Trophoblast cell (in vitro differentiated cells and primary cell): ENCODE results near the gene PLEKHA5.
"Not testable (repeated sequence)": the region's sequence is repeated elsewhere in the genome, so short reads cannot be mapped to it uniquely, and the experiment has no call there.

ENCODE experiments used
- DNase-seq, 2 donors: peaks; one replicate each; pipeline ENCODE4 v3.0.0-alpha.2; 2016
- H2AFZ ChIP-seq: 2 replicates; pipeline ENCODE4 v1.6.1; 2013; ENCODE audit warnings: low read length, moderate library complexity, mild to moderate bottlenecking; ENCODE audit not compliant: insufficient read depth, poor library complexity
- H2AK5ac ChIP-seq: 2 replicates; pipeline ENCODE4 v1.6.1; 2013; ENCODE audit warnings: mild to moderate bottlenecking, low read length
- H2BK120ac ChIP-seq: 2 replicates; pipeline ENCODE4 v1.6.1; 2013; ENCODE audit warnings: low read length, mild to moderate bottlenecking, moderate library complexity; ENCODE audit not compliant: insufficient read depth, poor library complexity
- H2BK12ac ChIP-seq: 2 replicates; pipeline ENCODE4 v1.6.1; 2013; ENCODE audit warnings: mild to moderate bottlenecking, low read length, moderate library complexity
- H2BK5ac ChIP-seq: 2 replicates; pipeline ENCODE4 v1.6.1; 2013; ENCODE audit warnings: low read length, low read depth, moderate library complexity, mild to moderate bottlenecking; ENCODE audit not compliant: poor library complexity
- H3K14ac ChIP-seq: 2 replicates; pipeline ENCODE4 v1.6.1; 2013; ENCODE audit warnings: mild to moderate bottlenecking, low read length
- H3K18ac ChIP-seq: 2 replicates; pipeline ENCODE4 v1.6.1; 2013; ENCODE audit warnings: mild to moderate bottlenecking, low read length
- H3K23ac ChIP-seq: 2 replicates; pipeline ENCODE4 v1.6.1; 2013; ENCODE audit warnings: low read length
- H3K27ac ChIP-seq: 2 replicates; pipeline ENCODE4 v1.5.1; 2013; ENCODE audit warnings: low read depth, mild to moderate bottlenecking, inconsistent platforms, low read length, moderate library complexity
- H3K27me3 ChIP-seq: 2 replicates; pipeline ENCODE4 v1.6.1; 2013; ENCODE audit warnings: inconsistent platforms, mild to moderate bottlenecking, low read length, moderate library complexity; ENCODE audit not compliant: insufficient read depth
- H3K36me3 ChIP-seq, 2 experiments: 1 replicate in 1 of 2; 2 replicates in 1 of 2; pipeline ENCODE4 v1.6.1; 2013; ENCODE audit warnings: low read length in 2 of 2, mild to moderate bottlenecking in 2 of 2, moderate library complexity in 1 of 2; ENCODE audit not compliant: insufficient read depth in 2 of 2, control insufficient read depth in 1 of 2
- H3K4ac ChIP-seq: 2 replicates; pipeline ENCODE4 v1.6.1; 2013; ENCODE audit warnings: low read depth, mild to moderate bottlenecking, low read length, moderate library complexity
- H3K4me1 ChIP-seq, 2 experiments: 1 replicate in 1 of 2; 2 replicates in 1 of 2; pipeline ENCODE4 v1.6.1; 2013; ENCODE audit warnings: low read length in 2 of 2, mild to moderate bottlenecking in 2 of 2, moderate library complexity in 1 of 2; ENCODE audit not compliant: insufficient read depth in 2 of 2, control insufficient read depth in 1 of 2
- H3K4me2 ChIP-seq: 2 replicates; pipeline ENCODE4 v1.6.1; 2013; ENCODE audit warnings: inconsistent platforms, mild to moderate bottlenecking, low read length, moderate library complexity
- H3K4me3 ChIP-seq: 2 replicates; pipeline ENCODE4 v1.5.1; 2013; ENCODE audit warnings: mild to moderate bottlenecking, low read depth, low read length, inconsistent platforms
- H3K79me1 ChIP-seq: one replicate; pipeline ENCODE4 v1.6.1; 2013; ENCODE audit warnings: low read length
- H3K79me2 ChIP-seq: 2 replicates; pipeline ENCODE4 v1.6.1; 2013; ENCODE audit warnings: low read length, mild to moderate bottlenecking; ENCODE audit not compliant: control insufficient read depth, insufficient read depth, poor library complexity
- H3K9ac ChIP-seq: 2 replicates; pipeline ENCODE4 v1.6.1; 2013; ENCODE audit warnings: mild to moderate bottlenecking, low read length
- H3K9me3 ChIP-seq: 2 replicates; pipeline ENCODE4 v1.6.1; 2013; ENCODE audit warnings: low read depth, mild to moderate bottlenecking, control low read depth, inconsistent platforms, low read length; ENCODE audit not compliant: insufficient read depth
- H4K12ac ChIP-seq: 2 replicates; pipeline ENCODE4 v1.6.1; 2013; ENCODE audit warnings: low read depth, mild to moderate bottlenecking, low read length, moderate library complexity
- H4K8ac ChIP-seq: 2 replicates; pipeline ENCODE4 v1.6.1; 2013; ENCODE audit warnings: low read depth, mild to moderate bottlenecking, low read length, moderate library complexity
- H4K91ac ChIP-seq: one replicate; pipeline ENCODE4 v1.6.1; 2013; ENCODE audit warnings: low read depth, mild to moderate bottlenecking, low read length, moderate library complexity
- WGBS: extraction: QIAGEN DNeasy Blood & Tissue Kit; methylation state at CpG from one replicate; pipeline ENCODE4 v1.1.7; 2013; ENCODE audit warnings: missing lambda C conversion rate; ENCODE audit not compliant: insufficient read length, insufficient coverage; ENCODE audit errors: extremely low coverage; 5-methylcytosine and 5-hydroxymethylcytosine counted together

PLEKHA5 gene

DNA sequence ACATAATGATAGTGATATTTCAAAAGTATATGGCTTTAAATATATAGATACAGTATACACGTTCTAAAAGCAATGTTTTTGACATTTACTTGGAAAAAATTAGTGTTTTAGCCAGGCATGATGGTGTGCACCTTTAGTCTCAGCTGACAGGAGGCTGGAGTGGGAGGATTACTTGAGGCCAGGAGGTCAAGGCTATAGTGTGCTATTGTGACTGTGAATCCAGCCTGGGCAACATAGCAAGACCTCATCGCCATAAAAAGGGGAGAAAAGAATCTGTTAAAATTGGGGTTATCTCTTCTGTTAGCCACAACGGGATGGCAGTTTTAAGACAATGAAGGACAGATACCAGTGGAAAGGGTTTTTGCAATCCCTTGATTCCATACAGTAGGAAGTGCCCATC is 95.2 kb downstream of the PLEKHA5 start:
- no peak overlapping the region for H2AFZ ChIP-seq
- no peak overlapping the region for H3K27ac ChIP-seq
- H3K14ac ChIP-seq: no peak overlapping the region
- H3K36me3 ChIP-seq: peaks cover 2% of the 10 kb centered on the region in 2 experiments
- H2BK12ac ChIP-seq: no peak overlapping the region
- H3K4ac ChIP-seq: no peak overlapping the region
- no peak overlapping the region for H4K12ac ChIP-seq
- H2BK5ac ChIP-seq: no peak overlapping the region
- no peak overlapping the region for H4K91ac ChIP-seq
- no peak for DNase-seq
- H3K9me3 ChIP-seq: peaks cover 2% of the 10 kb centered on the region
- H3K9ac ChIP-seq: no peak overlapping the region
- H2AK5ac ChIP-seq: no peak overlapping the region
- H3K4me1 ChIP-seq: no peaks in the 10 kb centered on the region
- H3K18ac ChIP-seq: no peak overlapping the region
- no peaks in the 10 kb centered on the region for H3K27me3 ChIP-seq
- no peak overlapping the region for H3K23ac ChIP-seq
- H3K4me3 ChIP-seq: no peak overlapping the region
- no peaks in the 10 kb centered on the region for H3K79me2 ChIP-seq
- no peak overlapping the region for H2BK120ac ChIP-seq
- no peak overlapping the region for H4K8ac ChIP-seq
- H3K79me1 ChIP-seq: no peaks in the 10 kb centered on the region
- H3K4me2 ChIP-seq: no peak overlapping the region
- no CpG with 5 or more reads among the region's 3 CpGs for WGBS

DNA sequence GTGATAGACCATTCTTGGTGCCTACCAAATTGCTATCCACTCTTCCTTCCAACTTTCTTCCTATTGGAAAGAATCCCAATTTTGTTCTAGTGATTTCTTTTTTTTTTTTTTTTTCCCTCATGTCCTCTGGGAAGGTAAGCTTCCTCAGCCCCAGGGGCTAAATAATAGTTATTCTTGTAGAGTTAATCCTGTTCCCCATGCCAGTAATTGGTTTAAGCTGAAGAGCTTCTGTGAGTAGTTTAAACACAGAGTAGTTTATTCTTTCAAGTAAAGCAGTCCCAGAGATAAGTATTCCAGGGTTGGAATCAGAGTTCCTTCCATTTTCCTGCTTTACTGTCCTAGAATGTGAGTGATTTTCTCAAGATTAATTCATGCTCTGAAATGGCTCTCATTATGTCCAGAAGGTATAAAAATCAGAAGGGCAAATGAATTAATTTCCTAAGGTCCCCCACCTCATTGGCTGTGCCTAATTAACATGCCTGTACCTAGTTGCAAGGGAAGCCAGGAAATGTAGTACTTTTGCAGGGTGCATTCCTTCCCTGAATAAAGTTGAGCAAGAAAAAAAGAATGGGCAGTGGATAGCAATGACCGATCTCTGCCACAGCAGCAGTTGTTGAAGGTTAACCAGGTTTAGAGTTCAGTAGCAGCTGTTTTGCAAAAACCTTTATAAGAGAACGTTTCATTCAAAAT is 97.8 kb downstream of the PLEKHA5 start:
- Histone ChIP-seq H2BK12ac (no peak overlapping the region), H2AK5ac (no peak overlapping the region), H3K36me3 (peaks cover 2 to 6% of the 10 kb centered on the region in 2 experiments), H3K27me3 (no peaks in the 10 kb centered on the region), H3K79me1 (no peaks in the 10 kb centered on the region), H4K12ac (no peak overlapping the region), H2BK5ac (no peak overlapping the region), H3K23ac (no peak overlapping the region), H3K18ac (no peak overlapping the region), H2BK120ac (no peak overlapping the region), H3K4me1 (no peaks in the 10 kb centered on the region), H4K8ac (no peak overlapping the region), H3K4me3 (no peak overlapping the region), H4K91ac (no peak overlapping the region), H3K4ac (no peak overlapping the region), H3K4me2 (no peak overlapping the region), H3K79me2 (no peaks in the 10 kb centered on the region), H3K9me3 (peaks cover 9% of the 10 kb centered on the region), H3K9ac (no peak overlapping the region), H3K27ac (no peak overlapping the region), H3K14ac (no peak overlapping the region), H2AFZ (no peak overlapping the region)
- WGBS: no CpG with 5 or more reads among the region's 2 CpGs
- DNase-seq: no peak

DNA sequence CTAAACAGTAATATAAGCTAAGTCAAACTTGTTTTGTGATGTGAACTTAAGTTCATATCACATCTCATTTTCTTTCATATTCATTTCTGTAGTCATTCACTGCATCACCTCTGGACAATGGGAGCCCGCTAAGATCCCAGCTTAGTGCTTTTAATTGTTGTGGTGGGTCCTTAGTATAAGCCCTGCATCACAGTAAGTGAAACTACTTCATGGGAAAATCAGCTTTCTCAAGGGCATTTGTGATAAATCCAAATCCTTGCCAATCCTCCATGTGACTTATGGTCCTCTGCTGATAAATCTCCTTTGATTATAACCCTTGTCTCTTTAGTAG is 98.3 kb downstream of the PLEKHA5 start:
- Histone ChIP-seq H3K14ac (no peak overlapping the region), H4K8ac (no peak overlapping the region), H3K18ac (no peak overlapping the region), H3K4me1 (no peaks in the 10 kb centered on the region), H3K23ac (no peak overlapping the region), H2AK5ac (no peak overlapping the region), H4K91ac (no peak overlapping the region), H3K79me1 (no peaks in the 10 kb centered on the region), H2BK5ac (no peak overlapping the region), H4K12ac (no peak overlapping the region), H2BK120ac (no peak overlapping the region), H3K4me2 (no peak overlapping the region), H3K27ac (no peak overlapping the region), H3K4me3 (no peak overlapping the region), H3K9ac (no peak overlapping the region), H3K36me3 (peaks cover 2 to 6% of the 10 kb centered on the region in 2 experiments), H2AFZ (no peak overlapping the region), H3K79me2 (no peaks in the 10 kb centered on the region), H3K4ac (no peak overlapping the region), H3K9me3 (peaks cover 9% of the 10 kb centered on the region), H3K27me3 (no peaks in the 10 kb centered on the region), H2BK12ac (no peak overlapping the region)
- no peak for DNase-seq
- WGBS: no CpG with 5 or more reads among the region's 1 CpG

DNA sequence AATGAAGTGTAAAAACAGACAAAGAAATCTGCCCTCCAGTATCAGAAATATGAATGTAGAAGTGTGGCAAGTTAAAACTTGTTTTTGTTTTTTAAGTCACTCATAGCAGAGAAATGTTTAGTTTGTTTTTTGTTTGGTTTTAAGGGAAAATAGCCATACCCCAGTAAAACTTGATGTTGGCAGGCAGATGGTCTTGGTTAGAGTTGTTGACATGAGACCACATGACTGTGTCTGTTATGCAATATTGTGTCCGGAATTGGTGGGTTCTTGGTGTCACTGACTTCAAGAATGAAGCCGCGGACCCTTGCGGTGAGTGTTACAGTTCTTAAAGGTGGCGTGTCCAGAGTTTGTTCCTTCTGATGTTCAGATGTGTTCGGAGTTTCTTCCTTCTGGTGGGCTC is 99.5 kb downstream of the PLEKHA5 start:
- H3K36me3 ChIP-seq, H3K4me2 ChIP-seq, DNase-seq, H3K4me1 ChIP-seq, H2BK12ac ChIP-seq, H3K4ac ChIP-seq, H3K14ac ChIP-seq, H3K79me2 ChIP-seq, H2AK5ac ChIP-seq, H3K27ac ChIP-seq, H3K4me3 ChIP-seq, H3K27me3 ChIP-seq, H3K79me1 ChIP-seq, H4K91ac ChIP-seq, H2BK120ac ChIP-seq, H2AFZ ChIP-seq, H4K8ac ChIP-seq, H4K12ac ChIP-seq, H3K23ac ChIP-seq, H3K18ac ChIP-seq, H3K9me3 ChIP-seq, H3K9ac ChIP-seq, H2BK5ac ChIP-seq: not testable (repeated sequence)
- WGBS: no CpG with 5 or more reads among the region's 6 CpGs
